Activated T-cell treated with anti-CD3 and anti-CD28 coated beads, Interleukin-2, amount 50 U/mL, for 1 hour (primary cell): Measurements from ENCODE around the gene GRIN2C.

Source experiments
- DNase-seq: peaks from one replicate; pipeline ENCODE4 v3.0.0-alpha.2; 2020

The GRIN2C gene

DNA sequence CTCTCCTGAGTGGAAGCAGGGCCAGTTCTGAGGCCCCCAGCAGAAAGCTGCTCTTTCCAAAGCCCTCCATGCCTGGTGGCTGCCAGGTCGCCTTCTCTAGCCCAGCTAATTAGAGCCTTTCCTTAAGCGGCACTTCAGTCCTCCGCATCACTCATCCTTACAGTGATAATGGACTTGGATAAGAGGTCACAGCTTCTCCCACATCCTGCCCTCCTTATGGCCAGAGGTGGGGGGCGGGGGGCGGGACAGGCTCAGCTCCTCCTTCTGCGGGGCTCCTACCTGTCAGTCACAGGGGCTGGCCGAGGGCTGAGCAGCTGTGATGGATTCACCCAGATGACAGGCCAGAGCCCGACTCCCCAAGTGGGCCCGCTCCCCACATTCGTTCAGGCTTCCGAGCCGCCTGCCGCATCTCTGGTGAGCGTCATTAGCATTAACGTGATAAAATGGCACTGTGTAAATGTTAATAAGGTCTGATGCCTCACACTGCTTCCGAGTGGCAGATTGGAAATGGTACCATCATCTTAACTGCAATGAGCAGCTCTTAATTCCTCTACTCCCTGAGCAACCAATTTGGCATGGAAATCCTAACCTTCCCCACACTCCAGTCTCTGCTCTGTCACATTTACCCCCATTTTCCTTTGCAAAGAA is 41.3 kb downstream of the GRIN2C start:
- DNase-seq = no peak

DNA sequence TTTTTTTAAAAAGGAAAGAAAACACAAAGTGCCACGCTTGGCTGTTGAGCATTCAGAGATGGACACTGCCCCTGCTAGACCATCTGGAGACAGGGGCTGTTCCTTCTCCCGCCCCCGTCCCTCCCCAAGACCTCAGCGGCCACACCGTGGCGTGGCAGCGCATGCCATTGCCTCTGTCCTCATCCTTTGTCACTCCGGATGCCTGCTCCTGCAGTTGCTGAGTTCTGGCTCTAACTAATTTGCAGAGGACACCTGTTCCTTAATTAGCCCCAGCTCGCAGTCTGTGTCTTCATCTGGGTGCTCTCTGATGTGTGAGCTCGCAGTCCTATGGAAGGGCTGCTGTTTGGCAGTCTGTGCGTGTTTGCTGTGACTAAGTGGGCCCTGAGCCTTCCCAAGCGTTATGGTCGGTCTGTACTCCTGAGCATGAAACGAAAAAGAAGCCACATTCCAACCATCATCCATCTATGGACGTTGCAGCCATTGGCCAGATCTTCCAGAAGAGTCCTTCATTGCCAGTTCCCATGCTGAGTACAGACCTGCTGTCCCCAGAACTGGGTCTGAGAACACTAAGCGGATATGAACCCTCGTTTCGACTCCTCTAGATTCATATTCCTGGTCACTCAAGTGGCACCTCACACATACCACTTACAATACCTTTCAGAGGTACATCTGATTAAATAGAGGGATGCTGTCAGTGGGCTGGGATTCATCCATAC is 42.6 kb downstream of the GRIN2C start:
- DNase-seq = no peak

DNA sequence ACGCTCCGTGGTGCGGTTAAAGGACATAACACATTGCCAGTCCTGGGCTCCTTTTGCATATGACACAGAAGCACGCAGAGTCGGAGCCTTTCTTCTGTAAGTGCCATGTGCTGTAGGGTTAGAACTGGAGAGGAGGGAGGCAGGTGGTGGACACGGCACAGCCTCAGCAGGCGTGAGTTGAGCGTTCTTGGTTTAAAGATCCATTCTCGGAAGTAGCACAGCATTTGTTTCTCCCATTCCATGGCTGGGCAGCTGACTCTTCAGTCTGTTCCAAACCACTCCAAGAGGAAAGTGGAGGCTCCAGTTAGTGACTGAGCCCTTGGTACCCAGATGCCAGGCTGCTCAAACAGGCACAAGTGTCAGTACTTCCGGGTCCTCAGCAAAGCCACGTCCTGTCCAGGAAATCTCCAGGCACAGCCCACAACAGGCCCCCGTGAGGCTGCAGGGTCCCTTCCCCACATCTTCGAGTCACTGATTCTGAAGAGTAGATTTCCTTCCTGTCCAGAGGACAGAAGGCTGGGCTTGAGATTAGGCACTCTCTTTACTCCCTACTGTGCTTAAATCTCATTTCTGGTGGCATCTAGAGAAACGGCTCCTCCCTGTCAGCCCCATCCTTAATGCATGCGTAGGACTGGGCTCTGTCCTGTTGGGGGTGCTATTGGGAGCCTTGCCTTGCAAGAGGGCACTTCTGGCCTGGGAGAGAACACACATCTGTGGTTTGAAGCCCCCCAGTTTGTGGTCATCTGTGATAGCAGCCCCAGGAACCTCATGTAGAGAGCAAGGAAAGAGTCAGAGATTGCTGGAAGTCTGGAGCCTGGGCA is 43.9 kb downstream of the GRIN2C start:
- DNase-seq = no peak

DNA sequence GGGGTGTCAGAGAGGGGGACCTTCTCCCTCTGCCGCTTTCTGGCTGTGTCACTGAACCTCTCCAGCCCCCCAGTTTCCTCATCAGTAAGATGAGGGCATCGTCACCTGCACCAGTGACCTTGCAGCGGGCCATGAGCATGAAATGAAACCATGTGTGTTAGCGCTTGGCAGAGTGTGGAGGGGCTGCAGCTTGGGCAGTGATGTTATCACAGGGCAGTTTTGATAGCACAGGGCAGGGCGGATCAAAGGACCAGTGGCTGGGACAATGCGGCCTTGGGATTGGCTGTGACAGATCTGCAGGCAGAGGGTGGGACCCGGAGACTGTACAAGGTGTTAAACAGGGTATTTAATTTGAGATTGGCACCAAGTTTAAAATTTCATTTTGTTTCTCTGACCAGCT is 44.6 kb downstream of the GRIN2C start:
- DNase-seq = no peak

DNA sequence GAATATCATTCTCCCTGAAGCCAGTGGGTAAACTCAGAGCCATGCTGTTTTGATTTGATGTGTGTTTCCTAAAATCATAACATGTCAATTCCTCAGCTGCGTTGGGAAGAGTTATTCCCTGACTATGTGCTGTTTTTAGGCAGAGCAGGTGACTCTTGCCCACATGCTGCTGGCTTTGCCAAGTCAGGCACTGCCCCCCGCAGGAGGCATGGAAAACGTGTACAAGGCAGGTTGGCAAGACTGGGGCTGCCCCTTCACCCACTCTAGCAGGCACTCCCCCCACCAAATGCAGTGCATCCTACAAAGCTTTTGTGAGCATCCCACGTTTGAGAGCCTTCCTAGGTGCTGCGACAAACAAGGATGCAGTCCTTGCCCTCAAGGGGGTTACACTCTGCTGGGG is 45.2 kb downstream of the GRIN2C start:
- DNase-seq = no peak

DNA sequence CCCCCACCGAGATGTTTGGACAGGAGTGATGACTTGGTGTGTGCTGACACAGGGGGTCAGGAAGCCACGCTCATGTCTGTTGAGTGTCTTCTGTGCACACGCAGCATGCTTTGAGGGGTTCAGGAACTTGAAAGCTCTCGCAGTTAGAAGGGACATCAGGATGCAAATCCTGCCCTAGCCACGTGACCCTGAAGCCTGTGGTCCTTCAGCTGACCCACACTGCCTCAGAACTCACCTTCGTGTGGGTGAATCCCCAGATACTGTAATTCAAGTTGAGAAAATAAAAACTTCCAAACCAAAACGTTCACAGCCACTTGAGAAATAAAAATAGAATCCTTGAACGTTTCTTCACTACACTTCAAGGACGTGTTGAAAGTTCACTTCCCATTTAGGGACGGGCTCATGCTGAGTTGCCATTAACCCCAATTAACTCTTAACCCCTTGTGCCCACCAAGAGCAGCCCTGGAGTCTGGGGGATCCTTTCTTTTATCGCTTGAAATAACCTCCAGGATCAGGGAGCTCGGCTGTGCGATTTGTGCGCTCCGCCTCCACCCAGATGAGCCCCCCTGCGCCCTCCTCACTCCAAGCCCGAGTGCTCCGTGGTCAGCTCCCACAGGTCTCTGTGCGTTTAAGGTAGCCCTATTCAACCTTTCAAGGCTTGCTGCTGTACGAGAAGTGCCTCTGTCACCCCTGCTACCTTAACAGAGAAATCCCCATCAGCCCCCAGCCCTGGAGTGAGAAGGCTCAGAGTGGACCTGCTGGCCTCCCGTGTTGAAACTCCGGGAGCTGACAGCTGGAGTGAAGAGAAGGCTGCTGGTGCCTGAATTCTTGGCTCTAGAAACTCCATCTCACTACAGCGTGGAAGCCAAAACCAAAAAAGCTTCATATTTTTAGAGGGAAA is 47.3 kb downstream of the GRIN2C start:
- no peak for DNase-seq

DNA sequence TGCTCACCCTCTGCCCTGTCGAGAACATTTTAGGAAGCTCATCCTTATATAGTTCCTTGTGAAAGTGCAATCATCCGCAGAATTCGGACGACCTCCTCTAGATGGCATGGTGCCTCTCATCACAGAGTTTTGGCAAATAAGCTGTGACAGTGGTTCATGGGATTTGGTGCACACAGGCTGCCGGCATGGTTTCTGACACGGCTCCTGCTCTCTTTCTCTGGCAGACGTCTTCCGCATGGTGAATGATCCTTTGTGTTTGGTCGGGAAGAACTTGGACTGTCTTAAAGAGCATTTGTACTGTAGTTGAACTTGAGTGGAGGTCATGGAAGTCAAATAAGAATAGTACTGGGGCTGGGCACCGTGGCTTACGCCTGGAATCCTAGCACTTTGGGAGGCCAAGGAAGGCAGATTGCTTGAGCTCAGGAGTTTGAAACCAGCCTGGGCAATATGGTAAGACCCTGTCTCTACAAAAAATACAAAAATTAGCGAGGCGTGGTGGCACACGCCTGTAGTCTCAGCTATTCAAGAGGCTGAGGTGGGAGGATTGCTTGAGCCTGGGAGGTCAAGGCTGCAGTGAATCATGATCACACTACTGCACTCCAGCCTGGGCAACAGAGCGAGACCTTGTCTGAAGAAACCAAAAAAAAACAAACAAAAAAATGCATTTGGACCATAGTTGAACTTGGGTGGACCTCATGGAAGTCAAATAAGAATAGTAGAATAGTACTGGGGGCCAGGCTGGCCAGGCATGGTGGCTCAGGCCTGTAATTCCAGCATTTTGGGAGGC is 48.8 kb downstream of the GRIN2C start:
- DNase-seq = no peak

DNA sequence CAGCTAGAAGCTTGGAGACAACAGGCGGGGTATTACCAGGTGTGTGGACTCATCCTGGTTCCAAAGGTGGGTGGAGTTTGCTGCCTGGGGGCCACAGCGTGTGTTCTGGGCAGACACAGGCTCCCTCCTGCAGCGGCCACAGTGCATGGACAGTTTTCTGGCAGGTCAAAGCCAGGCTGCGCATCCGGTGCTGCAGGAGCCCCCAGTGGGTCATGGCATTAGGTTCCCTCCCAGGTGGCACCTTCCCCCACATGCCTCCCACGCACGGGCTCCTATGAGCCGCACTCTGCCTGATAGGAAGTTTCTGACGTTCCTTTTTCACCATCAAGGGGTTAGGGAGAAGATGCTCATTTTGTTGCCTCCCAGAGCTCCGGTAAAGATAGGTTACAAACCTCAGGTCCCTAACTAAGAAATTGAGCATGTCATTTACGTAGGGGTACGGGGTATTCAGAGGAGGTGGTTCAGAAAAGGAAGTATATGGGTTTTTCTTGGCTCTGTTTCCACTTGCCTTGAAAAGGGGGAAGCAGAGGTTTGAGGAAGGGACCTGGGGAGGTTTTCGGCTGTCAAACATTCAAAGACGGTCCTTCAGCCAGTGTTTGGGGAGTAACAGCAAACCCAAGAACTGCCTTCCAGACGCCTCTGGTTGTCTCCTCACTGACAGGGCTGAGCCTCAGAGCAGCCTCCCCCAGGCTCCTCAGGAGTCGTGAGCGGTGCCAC is 50.8 kb downstream of the GRIN2C start:
- no peak for DNase-seq

DNA sequence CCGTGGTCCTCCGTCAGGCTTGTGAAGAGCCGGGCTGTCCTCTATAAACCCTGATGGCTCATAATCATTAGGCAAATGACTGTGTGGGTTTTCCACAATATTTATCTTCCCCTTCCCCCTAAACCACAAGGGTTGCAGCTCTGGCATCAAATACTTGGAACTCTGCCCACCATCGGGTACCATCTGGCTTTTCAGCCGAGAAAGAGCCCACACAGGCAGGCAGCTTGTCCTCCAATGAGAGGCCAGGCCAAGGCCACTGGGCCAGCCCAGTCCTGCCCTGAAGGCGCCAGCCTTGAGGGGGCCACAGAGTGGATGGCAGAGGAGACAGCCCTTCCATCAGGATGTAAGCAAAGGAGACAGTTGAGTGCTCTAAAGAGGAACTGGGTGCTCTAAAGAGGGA is 51.8 kb downstream of the GRIN2C start:
- no peak for DNase-seq

DNA sequence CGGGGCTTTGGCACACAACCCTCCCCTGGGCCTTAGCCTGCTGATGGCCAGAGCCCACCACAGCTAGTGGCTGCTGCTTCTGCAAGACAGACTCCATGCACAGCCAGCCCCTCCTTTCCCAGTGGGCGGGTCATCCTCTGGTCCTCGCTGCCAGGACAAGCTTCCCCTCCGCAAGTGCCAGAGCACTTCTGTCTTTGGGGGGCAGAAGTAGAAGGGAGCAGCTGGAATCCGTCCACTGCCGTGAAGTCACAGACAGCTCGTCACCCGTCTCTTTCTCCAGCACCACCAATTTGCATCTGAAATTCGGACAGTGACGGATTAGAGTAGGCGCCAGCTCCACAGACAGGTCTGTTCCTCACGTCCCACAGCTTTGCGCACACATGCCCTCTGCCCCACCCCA is 52.2 kb downstream of the GRIN2C start:
- DNase-seq = no peak

DNA sequence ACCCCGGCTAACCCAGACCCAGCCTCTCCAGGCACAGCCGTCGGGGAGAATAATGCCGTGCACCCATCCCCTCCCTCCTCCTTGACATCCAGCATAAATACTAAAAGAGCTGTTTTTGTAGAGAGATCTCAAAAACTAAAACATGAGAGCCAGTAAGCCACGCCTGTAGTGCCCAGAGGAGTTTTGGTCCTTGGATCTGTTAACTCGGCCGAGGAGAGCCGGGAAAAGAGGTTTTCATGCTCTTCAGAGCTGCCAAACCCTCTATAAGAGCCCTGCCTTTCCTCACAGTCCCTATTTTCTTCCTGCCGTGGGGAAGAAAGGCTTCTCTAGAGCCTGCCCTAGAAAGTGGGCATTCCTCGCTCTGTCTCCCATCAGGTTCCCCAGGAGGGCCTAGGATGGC is 53.4 kb downstream of the GRIN2C start:
- DNase-seq = no peak

DNA sequence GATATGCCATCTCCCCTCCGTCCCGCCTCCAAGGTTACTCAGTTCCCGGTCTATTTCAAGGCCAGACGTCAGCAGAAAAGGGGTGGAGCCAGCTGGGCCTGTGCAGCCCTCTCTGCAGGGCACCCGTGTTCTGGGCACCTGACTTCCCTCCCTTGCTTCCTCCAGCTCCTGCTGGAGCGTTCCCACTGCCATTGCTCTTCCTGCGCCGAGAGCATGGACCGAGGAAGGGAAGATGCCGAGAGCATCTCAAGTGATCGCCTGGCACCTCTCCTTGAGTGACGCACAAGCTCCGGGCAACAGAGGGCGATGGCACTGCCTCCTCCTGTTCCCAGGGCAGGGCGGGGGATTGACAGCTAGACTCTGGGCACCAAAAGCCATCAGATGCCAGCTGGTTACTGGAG is 54.1 kb downstream of the GRIN2C start:
- DNase-seq = no peak

DNA sequence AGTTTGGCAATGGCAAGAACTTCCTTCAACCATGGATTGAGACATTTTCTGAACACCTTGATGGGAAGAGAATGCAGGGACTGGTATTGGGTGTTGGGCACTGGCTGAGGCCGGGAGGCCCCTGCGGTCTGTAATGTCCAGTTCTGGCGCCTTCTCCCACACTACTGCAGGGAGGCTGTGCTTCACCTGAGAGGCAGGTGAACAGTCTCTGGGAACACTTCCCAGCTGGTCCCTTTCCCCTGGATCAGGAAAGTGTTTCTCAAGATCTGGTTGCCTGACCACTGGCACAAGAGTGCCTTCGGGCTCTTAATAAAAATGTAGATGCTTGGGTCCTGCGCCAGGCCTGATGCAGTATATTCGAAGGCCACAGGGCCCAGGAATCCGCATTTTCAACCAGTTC is 55.0 kb downstream of the GRIN2C start:
- DNase-seq = no peak

DNA sequence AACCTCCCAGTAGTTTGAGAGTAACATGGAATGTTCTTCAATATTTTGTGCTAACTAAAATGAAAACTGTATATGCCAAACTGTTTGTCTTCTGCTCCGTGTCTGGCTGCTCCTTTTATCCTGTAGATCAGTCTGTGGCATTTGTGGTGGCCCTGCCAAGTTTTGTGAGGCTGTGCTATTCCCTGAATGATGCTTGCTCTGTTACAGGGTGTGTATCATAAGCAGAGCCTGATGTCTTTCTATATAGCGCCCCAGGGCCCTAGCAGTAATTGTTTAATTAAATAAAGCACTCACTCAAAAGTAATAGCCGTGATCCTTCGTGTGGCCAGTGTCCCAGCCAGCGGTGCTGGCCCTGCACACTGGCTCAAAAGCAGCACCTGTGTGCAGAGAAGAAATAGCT is 55.7 kb downstream of the GRIN2C start:
- DNase-seq = no peak

DNA sequence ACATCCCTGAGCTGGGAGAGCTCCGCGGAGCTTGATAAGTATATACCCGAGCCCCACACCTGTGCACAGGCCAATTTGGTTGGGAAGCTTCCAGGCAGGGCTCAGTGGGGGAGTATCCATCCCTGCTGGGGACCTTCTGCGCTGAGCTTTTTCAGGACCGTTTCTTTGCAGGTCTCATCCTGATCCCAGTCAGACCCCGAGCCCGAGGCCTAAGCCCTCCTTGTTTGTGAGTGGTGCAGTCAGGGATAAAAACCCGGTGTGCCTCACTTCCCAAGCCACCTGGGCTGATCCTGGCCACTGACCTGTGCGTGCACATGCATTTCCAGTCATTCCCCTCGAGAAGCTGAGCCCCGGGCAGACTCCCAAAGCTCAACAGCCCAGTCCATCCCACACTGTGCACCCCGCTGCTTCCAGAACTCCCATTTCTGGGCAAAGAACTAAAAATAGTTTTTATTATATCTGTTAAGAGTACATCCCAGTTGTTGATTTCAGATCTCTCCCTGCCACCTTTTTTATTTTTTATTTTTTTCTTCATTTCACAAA is 56.2 kb downstream of the GRIN2C start:
- no peak for DNase-seq

DNA sequence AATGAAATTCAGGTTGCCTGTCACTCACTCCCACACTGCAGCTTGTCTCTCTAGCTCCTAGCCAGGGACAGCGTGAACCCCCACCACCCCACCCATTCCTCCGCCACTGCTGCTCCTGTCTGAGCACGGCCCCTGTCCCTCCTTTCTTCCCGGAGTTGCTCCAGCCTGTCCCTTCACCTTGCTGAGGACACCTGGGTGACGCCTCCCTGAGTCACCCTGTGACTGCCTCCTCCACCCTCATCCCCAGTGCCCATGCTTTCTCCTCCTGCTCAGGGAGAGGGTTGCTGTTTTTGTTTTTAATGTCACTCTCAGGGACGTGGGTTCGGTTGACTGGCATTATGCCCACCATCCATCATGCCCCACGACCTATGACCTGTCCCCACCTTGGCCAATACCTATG is 57.8 kb downstream of the GRIN2C start:
- DNase-seq = no peak

DNA sequence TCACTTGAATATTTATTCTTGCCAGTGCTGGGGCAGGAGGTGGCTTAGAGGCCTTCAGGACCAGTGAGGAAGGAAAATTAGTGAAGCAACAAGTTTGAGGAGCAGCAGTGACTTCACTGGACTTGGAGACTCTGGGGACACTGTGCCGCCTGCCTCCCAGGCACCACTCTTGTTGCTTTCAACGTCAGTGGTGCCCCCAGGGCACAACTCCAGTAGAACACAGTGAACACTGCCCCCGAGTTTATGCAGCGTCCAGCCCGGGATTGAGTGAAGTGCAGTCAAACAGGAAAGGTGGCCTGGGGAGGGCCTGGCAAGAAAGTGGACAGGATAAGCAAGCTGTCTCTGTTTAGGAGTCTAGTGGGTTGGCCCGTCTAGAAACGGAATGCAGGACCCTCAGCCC is 59.2 kb downstream of the GRIN2C start:
- no peak for DNase-seq

DNA sequence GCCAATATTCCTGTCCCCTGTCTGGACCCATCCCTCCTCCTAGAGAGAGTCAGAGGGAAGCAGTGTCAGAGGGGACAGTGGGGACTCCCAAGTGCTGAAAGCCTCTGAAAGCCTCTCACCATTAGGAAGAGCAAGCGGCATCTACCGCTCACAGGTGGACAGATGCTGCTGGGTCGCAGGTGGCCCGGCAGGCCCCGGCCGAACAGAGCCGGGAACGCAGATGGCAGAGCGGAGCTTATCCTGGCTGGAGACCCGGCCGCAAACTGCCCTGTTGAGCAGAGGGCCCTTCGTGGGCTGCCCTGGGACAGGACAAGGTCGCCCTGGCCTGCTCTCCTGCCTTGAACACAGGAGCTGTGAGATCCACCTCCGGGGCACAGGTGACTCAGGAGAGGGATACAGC is 60.6 kb downstream of the GRIN2C start:
- DNase-seq = no peak

DNA sequence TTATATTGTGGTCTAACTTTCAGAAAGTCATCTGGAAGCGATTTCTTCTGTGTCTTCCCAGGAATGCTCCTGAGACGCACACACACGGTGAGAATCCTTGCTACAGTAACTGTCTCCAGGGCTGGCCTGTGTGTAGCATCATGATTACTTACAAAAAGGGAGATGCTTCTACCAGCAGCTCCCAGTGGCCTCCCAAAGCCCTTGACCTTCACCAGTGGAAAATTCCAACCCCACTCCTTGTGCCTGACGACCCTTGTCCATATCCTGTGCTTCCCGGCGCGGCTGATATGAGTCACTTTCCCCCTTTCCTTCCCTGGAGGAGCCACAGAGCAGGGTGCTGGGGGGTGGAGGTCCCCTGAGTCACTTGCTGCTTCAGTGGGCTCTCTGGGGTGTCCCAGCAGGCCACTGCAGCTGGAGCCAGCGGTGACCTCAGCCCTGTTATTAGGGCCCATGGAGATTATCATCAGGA is 61.4 kb downstream of the GRIN2C start:
- DNase-seq = no peak

DNA sequence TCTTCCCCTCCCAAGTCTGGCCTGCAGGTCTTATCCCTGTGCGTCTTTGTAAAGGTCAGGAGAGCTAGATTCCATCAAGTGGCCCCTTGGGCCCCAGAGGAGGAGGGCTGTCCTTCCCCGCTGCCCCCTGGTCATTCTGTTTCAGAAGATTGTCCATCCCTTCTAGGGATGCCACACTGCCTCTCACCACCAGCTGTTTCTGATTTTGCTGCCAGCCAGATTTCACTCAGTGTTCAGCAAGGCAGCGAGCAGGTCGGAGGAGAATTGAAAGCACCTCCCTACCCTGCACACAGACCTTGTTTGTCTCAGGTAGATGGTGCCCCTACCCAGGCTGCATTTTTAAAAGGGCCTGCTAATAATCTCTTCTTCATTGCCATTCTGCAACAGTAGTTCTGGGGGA is 61.9 kb downstream of the GRIN2C start:
- DNase-seq = no peak

DNA sequence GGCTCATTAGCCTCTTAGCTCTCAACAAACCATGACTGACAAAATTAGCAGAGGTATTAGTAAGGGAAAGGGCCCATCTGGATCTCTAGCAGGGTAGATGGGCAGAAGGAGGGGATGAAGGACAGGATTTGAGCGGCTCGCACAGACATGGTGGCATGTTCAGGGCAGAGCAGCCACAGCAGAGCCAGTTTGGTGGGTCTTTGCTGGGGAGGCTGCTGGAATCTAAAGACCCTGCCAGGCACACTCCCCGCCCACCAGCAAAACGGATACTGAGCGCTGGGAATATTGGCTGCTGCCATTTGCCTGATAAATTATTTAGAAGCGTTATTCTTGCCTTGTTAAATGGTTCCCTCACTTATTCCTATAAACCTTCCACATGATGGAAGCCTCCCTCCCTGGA is 62.8 kb downstream of the GRIN2C start:
- DNase-seq = no peak
